HG03095 (cell line): Measurements from ENCODE around the gene TUBGCP6.
A peak's percentile ranks its signal among the peaks of the same experiment; 100 is the strongest.
"Not testable (repeated sequence)": the region's sequence is repeated elsewhere in the genome, so short reads cannot be mapped to it uniquely, and the experiment has no call there.

Experiments
- ATAC-seq: cut with Tn5 transposase; IDR thresholded peaks from one replicate; pipeline ENCODE4 v1.9.1; 2021; ENCODE audit warnings: moderate library complexity; ENCODE audit not compliant: unreplicated experiment

TUBGCP6 gene

DNA sequence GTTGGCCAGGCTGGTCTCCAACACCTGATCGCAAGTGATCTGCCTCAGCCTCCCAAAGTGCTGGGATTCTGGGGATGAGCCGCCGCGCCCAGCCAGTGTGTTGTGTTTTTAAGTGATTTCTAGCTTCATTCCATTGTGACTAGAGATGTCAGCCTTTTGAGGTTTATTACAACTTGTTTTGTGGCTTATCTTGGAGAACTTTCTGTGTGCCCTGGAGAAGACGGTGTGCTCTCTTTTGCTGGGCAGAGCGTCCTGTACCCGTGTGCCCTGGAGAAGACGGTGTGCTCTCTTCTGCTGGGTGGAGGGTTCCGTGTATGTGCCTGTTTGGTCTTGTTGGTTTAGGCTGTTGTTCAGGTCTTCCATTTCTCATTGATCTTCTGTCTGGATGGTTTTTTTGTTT lies 31.6 kb downstream of the TUBGCP6 start:
- no peak for ATAC-seq

DNA sequence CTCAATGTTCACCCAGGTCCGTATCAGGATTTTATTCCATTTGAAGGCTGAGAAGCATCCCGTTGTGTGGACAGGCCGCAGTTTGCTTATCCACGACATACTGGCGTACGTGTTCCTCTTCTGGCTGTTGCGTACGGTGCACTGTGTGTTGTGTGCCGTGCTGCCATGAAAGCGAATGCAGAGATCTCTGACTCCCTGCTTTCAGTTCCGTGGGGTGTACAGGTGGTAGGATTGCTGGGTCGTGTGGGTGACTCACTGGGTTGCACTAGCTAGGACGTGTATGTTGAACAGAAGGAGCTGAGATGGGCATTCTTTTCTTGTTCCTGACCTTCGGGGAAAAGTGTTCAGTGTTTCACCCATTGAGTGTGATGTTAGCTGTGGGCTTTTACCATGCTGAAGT lies 33.7 kb downstream of the TUBGCP6 start:
- no peak for ATAC-seq

DNA sequence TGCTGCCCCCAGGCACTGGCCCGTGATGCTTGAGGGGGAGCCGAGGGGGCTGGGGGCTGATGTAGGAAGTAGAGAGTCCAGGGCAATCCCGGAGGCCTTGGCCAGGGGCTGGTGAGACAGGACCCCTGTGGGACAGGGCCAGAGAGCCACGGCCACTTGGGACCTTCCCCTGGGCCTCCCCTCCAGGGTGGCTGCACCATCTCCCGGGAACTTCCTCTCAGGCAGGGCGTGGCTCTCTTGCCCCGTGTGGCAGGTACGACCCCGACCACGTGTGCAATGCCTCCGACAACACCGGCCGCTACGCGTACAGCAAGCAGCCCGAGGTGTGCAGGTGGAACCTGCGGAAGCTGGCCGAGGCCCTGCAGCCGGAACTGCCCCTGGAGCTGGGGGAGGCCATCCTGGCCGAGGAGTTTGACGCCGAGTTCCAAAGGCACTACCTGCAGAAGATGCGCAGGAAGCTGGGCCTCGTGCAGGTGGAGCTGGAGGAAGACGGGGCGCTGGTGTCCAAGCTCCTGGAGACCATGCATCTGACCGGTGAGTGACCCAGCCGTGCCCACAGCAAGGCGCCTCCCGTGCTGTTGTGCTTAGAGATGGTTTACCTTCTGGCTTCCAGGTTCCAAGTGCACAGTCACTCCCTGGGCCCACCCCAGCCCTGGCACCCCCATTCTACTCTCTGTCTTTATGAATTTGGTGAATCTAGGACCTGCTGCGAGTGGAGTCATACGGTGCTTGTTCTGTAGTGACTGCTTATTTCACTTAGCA lies 34.3 kb downstream of the TUBGCP6 start:
- no peak for ATAC-seq

DNA sequence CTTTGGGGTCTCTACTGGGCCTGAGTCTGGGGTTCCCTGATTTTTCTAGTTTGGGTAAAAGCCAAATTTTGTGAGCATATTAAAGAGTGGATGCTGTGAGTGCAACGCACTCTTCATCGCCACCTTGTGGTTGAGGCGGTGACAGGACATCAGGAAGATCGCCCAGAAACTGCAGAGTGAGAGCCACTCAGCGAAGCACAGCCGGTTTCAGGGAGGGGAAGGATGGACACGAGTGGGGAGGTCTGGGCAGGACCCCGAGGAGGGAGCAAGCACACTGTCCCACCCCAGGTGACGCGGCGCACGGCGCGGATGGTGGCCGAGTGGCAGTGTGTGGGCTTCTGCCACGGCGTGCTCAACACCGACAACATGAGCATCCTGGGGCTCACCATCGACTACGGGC lies 34.9 kb downstream of the TUBGCP6 start:
- no peak for ATAC-seq

DNA sequence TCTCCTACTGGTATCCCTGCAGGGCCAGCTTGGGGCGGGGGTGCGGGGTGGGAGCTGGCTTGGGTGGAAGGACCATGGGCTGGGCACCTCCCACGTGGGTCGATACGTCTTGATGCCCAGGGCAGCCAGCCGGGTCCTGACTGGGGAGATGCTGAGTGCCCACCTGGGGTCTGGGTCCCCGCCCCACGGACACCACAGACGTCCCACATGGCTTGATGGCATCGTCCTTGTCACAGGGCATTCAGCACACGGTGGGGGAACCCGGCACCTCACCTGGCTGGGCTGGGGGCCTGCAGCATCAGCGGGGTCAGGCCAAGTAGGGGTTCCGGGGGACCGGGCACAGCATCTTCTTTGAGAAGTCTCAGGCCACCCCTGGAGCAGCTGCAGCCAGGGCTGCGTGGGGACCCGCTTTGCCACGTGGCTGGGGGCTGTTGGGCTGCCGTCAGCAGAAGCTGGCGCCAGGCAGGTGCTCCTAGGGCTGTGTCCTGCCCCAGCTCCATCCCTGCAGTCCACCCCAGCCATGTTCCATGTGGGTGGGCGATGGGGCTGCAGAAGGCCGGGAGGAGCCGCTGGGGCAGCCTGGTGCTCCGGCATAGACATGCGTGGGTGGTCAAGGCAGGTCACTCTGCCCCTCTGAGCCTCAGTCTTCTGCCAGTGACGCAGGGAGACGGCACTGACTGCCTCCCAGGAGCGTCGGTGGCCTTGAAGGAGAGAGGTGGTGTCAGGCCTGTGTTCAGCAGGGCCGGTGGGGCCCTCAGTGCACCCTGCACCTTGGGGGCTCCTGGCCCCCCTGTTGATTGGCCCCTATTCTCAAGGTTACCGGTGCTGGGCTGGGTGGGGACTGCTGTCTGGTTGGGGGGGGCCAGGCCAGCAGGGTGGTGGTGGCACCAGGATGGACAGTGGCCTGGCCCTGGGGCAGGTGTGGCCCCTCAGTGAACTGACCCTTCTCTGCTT lies 35.6 kb downstream of the TUBGCP6 start:
- ATAC-seq: no peak

DNA sequence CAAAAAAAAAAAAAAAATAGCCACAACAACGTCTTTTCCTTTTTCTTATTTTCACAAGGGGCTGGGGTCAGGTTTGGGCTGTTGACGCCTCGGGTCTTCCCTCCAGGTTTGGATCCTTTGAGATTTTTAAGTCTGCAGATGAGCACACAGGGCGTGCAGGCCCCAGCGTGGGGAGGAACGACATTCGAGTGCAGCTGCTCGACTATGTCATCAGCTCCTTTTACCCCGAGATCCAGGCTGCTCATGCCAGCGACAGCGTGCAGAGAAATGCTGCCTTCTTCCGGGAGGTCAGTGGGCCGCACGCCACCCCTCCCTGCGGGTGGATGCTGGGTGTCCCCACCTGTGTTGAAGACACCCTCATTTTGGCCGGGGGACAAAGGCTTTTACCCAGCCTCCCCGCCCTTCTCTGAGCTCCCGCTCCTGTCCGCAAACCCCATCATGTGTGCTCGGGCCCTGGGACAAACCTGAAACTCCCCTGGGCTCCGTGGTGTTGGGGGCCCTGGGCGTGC lies 36.3 kb downstream of the TUBGCP6 start:
- no peak for ATAC-seq

DNA sequence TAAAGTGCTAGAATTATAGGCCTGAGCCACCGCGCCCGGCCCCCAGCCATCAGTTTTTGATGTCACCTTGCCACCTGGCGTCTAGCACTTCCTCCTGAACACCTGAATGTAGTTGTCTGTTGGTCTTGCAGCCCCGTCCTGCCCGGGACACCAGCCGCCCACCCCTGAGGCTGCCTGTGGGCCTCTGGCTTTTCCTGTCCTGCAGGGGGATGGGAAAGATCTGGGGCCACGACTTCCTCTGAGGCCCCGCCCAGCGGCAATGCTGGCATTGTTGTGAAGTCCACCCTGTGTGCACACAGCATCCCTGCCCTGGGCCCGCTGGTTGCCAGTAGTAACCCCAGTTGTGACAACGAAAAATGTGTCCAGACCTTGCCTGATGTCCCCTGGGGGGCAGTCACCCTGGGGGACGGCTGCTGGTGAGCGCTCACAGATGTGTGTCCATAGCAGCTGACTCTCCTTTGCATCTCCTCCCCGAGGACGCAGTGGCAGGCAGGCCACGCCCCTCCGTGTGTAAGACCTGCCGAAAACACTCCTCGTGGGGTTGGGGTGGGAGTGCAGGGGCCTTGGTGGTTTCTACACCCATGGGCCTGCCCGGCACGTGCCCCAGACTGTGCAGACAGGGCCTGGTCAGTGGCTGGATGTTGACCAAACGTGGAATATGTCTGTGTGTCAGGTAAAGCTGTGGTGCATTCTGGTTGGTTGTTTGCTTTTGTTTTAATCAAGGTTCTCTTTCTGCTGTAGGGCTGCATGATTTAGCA lies 37.3 kb downstream of the TUBGCP6 start:
- ATAC-seq: no peak

DNA sequence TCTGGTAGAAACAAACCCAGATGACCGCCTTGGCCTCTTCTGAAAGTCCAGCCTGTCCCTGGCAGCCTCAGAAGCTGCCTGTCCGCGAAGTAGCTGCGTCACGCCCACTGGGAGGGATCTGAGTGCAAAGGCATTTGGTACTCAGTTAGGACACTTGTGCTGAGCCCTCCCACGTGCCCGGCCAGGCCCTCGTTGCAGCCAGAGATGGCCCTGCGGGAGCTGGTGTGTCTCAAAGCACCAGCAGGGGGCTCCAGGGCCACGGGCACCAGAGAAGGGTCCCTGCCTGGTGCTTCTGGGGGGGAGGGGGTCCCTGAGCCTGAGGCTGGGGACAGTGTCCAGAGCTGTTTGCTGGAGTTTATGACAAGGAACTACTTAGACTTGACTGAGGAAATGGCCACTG lies 38.2 kb downstream of the TUBGCP6 start:
- no peak for ATAC-seq

DNA sequence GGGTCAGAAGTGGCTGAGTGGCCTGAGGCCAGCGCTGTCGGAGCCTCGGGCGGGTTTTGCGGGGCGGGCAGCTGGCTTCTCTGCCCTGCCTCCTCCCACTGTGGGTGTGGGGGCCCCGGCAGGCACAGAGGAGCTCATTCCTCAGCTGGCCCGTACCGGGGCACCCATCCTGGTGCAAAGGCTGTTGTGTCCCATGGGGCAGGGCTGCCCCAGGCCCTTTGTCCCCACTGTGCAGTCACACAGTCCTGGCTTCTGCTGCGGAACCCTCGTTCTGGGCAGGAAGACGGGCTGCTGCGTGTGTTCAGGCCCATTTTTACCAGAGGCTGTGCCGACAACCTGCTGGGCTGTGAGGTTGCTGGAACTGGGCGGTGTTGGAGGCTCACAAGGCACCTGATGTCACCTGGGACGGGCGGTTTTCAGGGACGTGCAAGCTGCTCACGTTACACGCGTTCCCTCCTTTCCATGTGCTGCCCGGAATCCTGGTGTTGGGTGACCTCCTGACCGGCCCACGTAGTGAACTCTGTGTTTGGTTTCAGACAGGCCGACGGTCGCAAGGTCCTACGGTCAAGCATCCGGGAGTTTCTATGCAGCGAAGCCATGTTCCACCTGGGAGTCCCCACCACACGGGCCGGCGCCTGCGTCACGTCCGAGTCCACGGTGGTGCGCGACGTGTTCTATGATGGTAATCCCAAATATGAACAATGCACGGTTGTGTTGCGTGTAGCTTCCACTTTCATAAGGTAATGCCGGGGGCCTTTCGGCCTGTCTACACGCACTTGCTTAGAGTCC lies 38.8 kb downstream of the TUBGCP6 start:
- ATAC-seq: no peak

DNA sequence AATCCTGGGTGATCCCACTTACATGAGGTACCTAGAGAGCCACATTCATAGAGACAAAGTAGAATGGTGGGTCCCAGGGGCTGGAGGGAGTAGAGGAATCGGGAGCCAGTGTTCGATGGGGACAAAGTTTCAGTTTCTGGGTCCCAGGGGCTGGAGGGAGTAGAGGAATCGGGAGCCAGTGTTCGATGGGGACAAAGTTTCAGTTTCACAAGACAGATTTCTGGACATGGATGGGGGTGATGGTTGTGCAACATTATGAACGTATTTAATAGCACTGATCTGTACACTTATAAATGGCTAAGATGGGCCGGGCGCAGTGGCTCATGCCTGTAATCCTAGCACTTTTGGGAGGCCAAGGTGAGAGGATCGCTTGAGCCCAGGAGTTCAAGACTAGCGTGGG lies 39.8 kb downstream of the TUBGCP6 start:
- not testable (repeated sequence) for ATAC-seq

DNA sequence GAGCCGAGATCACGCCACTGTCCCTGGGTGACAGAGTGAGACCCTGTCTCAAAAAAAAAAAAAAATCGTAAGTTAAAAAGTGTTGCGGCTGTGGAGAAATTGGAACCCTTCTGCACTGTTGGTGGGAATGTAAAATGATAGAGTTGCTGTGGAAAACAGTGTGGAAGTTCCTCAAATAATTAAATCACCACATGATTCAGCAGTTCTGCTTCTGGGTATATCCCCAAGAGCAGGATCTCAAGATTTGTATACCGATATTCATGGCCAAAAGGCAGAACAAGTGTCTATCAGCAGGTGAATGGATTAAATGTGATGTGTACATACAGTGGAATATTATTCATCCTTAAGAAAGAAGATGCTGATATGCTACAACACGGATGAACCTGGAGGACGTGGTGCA lies 40.3 kb downstream of the TUBGCP6 start:
- ATAC-seq: no peak

DNA sequence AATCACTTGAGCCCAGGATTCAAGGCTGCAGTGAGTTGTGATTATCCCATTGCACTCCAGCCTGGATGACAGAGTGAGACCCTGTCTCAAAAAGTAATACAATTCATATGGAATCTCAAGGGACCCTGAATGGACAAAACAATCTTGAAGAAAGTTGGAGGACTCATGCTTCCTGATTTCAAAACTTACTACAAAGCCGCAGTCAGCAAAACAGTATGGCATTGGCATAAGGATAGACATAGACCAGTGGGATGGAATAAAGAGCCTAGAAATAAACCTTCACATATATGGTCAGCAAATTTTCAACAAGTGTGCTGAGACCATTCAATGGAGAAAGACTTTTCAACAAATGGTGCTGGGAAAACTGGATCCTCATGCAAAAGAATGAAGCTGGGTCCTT lies 41.5 kb downstream of the TUBGCP6 start:
- ATAC-seq: no peak

DNA sequence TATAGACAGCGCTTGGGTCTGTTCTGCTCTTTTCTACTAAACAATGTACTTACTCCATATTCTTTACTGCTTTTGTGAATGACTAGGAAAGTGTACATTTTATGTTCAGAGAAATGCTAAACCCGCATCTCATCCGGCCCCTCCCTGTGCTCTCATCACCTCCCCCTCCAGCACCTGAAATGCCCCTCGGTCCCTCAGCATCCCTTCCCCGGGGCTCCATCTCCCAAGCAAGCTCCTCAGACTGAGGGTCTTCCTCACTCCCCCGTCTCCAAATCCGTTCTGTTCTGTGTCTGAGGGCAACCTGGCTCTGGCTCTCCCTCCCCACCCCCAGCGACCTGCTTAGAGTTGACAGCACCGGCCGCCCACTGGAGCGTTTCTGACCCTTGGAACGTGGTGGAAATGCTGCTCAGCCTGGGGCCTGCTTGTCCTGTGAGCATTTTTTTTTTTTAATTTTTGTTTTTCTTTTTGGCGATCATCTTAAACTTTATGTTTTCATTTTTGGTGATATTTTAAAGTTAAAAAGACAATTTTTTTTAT lies 42.6 kb downstream of the TUBGCP6 start:
- ATAC-seq: no peak

DNA sequence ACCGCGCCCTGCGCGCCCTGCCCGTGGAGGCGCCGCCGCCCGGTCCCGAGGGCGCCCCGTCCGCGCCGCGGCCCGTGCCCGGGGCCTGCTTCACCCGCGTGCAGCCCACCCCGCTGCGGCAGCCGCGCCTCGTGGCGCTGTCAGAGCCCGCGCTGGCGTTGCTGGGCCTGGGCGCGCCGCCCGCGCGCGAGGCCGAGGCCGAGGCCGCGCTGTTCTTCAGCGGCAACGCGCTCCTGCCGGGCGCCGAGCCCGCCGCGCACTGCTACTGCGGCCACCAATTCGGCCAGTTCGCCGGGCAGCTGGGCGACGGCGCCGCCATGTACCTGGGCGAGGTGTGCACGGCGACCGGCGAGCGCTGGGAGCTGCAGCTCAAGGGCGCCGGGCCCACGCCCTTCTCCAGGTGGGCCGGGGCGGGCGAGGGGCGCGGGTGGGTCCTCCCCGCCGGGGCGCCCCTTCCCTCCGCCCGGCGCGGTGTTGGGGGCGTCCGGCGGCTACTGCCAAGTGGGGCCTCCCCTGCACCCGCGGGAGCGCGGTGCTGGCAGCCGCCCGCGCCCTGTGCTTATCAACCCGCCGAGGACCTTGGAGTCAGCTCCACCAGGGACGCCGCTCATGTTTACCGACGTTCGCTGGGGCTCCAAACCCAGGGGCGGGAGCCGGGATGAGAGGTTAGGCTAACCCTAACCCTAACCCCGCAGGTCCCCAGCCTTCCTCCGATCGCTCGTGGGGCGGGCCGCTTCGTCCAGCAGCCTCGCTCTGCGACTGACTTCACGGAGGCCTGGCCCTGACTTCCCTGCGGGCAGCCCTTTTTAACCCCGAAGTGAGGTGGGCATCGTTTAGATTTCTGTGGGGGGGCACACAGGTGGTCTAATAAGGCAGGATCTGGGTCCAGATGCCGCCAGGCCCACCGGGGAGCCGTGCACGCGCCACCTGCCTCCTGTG lies 43.4 kb downstream of the TUBGCP6 start:
- peak; percentile 12 for ATAC-seq

DNA sequence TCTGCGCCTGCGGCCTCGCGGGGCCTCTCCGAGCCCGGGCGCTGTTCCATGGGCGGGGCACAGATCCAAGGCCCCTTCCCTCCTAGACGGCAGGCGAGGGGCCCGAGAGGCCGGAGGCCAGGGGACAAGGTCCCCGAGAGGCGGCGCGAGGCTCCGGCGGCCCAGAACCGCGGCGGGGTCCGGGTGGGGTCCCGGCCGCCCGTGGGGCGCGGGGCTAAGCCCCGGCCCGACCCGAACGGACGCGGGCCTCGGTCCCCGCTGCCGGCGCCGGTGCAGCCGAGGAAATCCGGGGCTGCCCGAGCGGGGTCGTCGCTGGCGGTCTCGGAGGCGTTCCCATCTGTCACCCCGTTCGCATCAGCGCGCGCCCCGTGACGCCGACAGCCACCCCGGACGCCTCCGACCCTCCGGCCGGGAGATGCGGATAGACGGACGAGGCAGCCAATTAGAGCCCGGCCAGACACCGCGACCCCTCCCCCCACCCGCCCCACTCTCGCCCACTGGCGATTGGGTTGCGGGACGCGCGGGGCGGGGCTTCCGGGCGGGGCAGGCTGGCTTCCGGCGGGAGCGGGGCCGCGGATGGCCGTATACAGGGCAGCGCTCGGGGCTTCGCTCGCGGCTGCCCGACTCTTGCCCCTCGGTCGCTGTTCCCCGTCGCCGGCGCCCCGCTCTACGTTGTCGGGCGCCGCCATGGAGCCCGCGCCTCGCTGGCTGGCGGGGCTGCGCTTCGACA lies 44.2 kb downstream of the TUBGCP6 start, which contains the start of gene SELENOO:
Gene SELENOO (plus strand): TSS at position 551 of the 730 bp plus-strand sequence. CDS start 26 bp downstream, at position 577.
- ATAC-seq: peak; percentile 50

DNA sequence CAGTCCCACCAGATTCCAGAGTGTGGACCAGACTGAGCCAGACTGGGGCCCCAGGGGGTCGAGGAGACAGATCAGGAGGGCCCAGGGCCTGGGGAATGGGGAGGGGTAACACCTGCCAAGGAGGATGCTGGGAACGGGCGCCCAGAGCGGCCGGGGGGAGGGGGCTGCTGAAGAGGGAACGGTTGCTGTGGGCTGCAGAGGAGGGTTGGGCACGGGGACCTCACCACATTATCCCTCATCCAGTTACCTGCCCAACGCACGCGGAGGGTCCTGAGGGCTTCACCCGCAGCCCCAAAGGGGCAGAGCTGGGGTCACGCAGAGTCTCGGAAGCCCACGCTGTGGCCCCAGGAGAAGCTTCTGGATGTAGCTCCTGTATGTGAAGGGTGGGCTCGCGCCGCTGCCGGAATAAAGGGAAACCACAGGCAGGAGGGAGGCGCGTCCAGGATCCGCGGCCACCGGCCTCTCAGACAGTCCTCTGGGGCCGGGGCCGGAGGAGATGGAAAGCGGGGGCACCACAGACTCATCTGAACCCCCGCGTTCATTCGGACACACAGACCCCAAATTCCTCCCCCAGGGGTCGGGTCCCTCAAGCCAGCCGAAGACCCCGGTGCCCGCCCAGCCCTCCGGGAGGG lies 44.9 kb downstream of the TUBGCP6 start:
- no peak for ATAC-seq

DNA sequence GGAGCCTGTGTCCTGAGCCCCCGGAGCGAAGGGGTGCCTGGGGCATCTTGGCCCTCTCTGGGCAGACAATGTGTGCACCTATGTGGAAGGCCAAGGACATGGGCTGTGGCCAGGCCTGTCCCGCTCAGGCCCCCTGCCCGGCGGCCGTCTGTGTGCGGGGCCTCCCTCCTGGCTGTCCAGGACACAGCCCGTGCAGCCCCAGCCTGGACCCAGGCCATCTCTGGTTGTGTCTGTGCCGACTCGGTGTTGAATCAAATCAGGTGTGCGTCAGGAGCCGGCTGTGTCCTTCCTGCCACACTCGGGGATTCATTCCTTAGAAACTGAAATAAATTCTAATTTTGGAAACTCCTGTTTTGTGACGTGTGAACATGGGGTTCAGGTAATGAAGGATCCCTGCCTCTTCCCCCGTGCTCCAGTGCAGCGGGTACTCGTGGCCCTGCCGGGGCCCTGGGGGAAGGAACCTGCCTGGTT lies 45.5 kb downstream of the TUBGCP6 start:
- ATAC-seq: no peak

DNA sequence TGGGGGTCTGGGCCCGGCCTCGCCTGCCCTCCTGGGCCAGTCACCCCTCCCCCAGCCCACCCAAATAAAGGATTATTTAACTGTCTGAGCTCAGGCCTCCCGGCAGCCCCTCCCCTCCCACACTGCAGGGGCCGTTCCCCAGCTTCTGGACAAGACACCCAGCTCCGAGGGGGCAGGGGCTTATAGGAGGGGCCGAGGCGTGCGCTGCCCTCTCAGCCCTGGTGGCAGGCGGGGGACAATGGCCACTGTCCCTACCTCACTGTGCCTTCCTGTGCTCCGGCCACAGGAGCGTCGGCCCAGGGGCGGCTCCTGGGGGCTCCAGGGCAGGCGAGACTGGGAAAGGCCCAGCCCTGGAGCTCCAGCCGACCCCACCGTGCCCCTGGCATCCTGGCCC lies 46.2 kb downstream of the TUBGCP6 start:
- no peak for ATAC-seq
